ENCODE results near the gene SUSD1. TPM values are rescaled to one million over a fixed set of nuclear protein-coding genes. Genes with fewer than 3 reads are reported as not detected.

The SUSD1 gene
- total and polyA plus RNA-seq, 2 of the 13 experiments (the other 11 are each of a cell fraction or from before 2014, with no cell fraction given), result 25.9 to 32.3 TPM

- Histone ChIP-seq H4K20me1 (ENCODE audit: insufficient read depth, low read length) (no peaks in the 10 kb centered on the region), H3K9ac (ENCODE audit: insufficient read depth, low read depth, low read length) (no peak overlapping the region), H3K9me3 (ENCODE audit: low read length) (no peaks in the 10 kb centered on the region), H3K27ac (ENCODE audit: extremely low read length, insufficient read depth, low read length) (no peak overlapping the region), H3K36me3 (replicated peaks in 1 of 2; ENCODE audit: control insufficient read depth in 1 of 2, insufficient read depth in 2 of 2, low read length in 2 of 2) (peaks cover 2 to 11% of the 10 kb centered on the region in 2 experiments; a peak in 4 of 5 replicates), H3K79me2 (ENCODE audit: insufficient read depth, low read length) (no peaks in the 10 kb centered on the region), H3K27me3 (ENCODE audit: control insufficient read depth in 1 of 2, insufficient read depth in 2 of 2, low read length in 2 of 2) (no peaks in the 10 kb centered on the region), H2AFZ (ENCODE audit: low read length) (no peak overlapping the region), H3K4me1 (ENCODE audit: insufficient read depth, low read length) (peaks cover 67% of the 10 kb centered on the region), H3K4me2 (ENCODE audit: low read depth, low read length) (no peak overlapping the region), H3K4me3 (replicated peaks in 1 of 3; ENCODE audit: insufficient read depth in 1 of 3, low read depth in 2 of 3, low read length in 3 of 3) (no peak overlapping the region)
- FAIRE-seq (peak; percentile 72), ATAC-seq (peak; percentile 47), DNase-seq (ENCODE audit: low spot score) (peak; percentile 40)
- ChIA-PET CTCF (ENCODE audit: low intra/inter-chr PET ratio, low total read pairs) (no interaction called here), POLR2A (no interaction called here)
- WGBS (ENCODE audit: low lambda C conversion rate), result 0% methylated on average over 1 of the region's 1 CpG
- BruUV-seq (replicated peaks), result no TSS peak
- in situ Hi-C loops (cut with HindIII; ENCODE audit: extremely low pct_ligation_motif_present, low pct_unique_long_range_greater_than_20kb) (no loop called here), intact Hi-C loops (cut with micrococcal nuclease; ENCODE audit: unreplicated experiment) (loop anchor here (5.0 kb wide), 1 partner anchor 41 kb away; no protein-coding TSS in a partner anchor)
- TF ChIP-seq EHMT2 (IDR thresholded peaks at IDR 0.05; ENCODE audit: borderline replicate concordance, low read depth, low read length), result 0 out of 2 replicates have a peak, but pooled peaks have one; percentile 34
- TF ChIP-seq HMG20A (CRISPR knock-in tag; IDR thresholded peaks at IDR 0.05; ENCODE audit: borderline replicate concordance), result peak; percentile 51; the same call in 1 of the 2 replicates
- 0 out of 2 replicates have a peak, but pooled peaks have one; percentile 26 for TF ChIP-seq SIX4 (CRISPR knock-in tag; IDR thresholded peaks at IDR 0.05)
- TF ChIP-seq, protein P1, sequence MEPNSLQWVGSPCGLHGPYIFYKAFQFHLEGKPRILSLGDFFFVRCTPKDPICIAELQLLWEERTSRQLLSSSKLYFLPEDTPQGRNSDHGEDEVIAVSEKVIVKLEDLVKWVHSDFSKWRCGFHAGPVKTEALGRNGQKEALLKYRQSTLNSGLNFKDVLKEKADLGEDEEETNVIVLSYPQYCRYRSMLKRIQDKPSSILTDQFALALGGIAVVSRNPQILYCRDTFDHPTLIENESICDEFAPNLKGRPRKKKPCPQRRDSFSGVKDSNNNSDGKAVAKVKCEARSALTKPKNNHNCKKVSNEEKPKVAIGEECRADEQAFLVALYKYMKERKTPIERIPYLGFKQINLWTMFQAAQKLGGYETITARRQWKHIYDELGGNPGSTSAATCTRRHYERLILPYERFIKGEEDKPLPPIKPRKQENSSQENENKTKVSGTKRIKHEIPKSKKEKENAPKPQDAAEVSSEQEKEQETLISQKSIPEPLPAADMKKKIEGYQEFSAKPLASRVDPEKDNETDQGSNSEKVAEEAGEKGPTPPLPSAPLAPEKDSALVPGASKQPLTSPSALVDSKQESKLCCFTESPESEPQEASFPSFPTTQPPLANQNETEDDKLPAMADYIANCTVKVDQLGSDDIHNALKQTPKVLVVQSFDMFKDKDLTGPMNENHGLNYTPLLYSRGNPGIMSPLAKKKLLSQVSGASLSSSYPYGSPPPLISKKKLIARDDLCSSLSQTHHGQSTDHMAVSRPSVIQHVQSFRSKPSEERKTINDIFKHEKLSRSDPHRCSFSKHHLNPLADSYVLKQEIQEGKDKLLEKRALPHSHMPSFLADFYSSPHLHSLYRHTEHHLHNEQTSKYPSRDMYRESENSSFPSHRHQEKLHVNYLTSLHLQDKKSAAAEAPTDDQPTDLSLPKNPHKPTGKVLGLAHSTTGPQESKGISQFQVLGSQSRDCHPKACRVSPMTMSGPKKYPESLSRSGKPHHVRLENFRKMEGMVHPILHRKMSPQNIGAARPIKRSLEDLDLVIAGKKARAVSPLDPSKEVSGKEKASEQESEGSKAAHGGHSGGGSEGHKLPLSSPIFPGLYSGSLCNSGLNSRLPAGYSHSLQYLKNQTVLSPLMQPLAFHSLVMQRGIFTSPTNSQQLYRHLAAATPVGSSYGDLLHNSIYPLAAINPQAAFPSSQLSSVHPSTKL (CRISPR knock-in tag; IDR thresholded peaks at IDR 0.05), result peak; percentile 87
- 0 out of 2 replicates have a peak, but pooled peaks have one; percentile 33 for TF ChIP-seq KDM6A (CRISPR knock-in tag; IDR thresholded peaks at IDR 0.05; ENCODE audit: low read depth)
- TF ChIP-seq FOXO1 (CRISPR knock-in tag; IDR thresholded peaks at IDR 0.05), result peak; percentile 29; the same call in 1 of the 2 replicates
- no peak for TF ChIP-seq FOXA1 (IDR thresholded peaks at IDR 0.05)
- peak; percentile 49; the same call in 1 of the 2 replicates for TF ChIP-seq FOXA1 (CRISPR knock-in tag; IDR thresholded peaks at IDR 0.05)
- peak; percentile 88 for TF ChIP-seq FOXA3 (CRISPR knock-in tag; IDR thresholded peaks at IDR 0.05)
- TF ChIP-seq, protein P2, sequence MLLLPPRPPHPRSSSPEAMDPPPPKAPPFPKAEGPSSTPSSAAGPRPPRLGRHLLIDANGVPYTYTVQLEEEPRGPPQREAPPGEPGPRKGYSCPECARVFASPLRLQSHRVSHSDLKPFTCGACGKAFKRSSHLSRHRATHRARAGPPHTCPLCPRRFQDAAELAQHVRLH (CRISPR knock-in tag; IDR thresholded peaks at IDR 0.05; ENCODE audit: borderline replicate concordance, low read depth), result 0 out of 2 replicates have a peak, but pooled peaks have one; percentile 45
- peak; percentile 40; the same call in 1 of the 2 replicates for TF ChIP-seq FOSL2 (CRISPR knock-in tag; IDR thresholded peaks at IDR 0.05)
- no peak for TF ChIP-seq CREB1 (IDR thresholded peaks at IDR 0.05)
- peak; percentile 48 for TF ChIP-seq CREB1 (CRISPR knock-in tag; IDR thresholded peaks at IDR 0.05)
- TF ChIP-seq ZNF589 (CRISPR knock-in tag; conservative IDR thresholded peaks at IDR 0.05), result no peak
- TF ChIP-seq FOXP1 (IDR thresholded peaks at IDR 0.05), result no peak
- TF ChIP-seq FOXP1 (CRISPR knock-in tag; IDR thresholded peaks at IDR 0.05), result peak; percentile 61
- TF ChIP-seq RARA (CRISPR knock-in tag; IDR thresholded peaks at IDR 0.05), result peak; percentile 72
- no peak for TF ChIP-seq TEF (CRISPR knock-in tag; IDR thresholded peaks at IDR 0.05)
- TF ChIP-seq NFIC (IDR thresholded peaks at IDR 0.05; ENCODE audit: low read length), result 0 out of 2 replicates have a peak, but pooled peaks have one; percentile 34
- TF ChIP-seq CCDC6 (CRISPR knock-in tag; IDR thresholded peaks at IDR 0.05), result 0 out of 2 replicates have a peak, but pooled peaks have one; percentile 43
- 0 out of 2 replicates have a peak, but pooled peaks have one; percentile 30 for TF ChIP-seq TCF7 (IDR thresholded peaks at IDR 0.05; ENCODE audit: low read depth)
- TF ChIP-seq RCOR2 (CRISPR knock-in tag; IDR thresholded peaks at IDR 0.05), result 0 out of 2 replicates have a peak, but pooled peaks have one; percentile 51
- TF ChIP-seq BCL6 (CRISPR knock-in tag; IDR thresholded peaks at IDR 0.05), result peak; percentile 73
These were observed 49.1 kb downstream of the SUSD1 start for GRCh38 chr9:112125951-112126388.

Data from HepG2 (cell line).